ENCODE measurements around the gene MAGI1.

GRCh38 chr3:65938676-65939075 lies 100.0 kb downstream of the MAGI1 start:
- no peak for TF ChIP-seq ZFX (IDR thresholded peaks at IDR 0.05)
- TF ChIP-seq CTCF (conservative IDR thresholded peaks at IDR 0.05): no peak

All from C4-2B (cell line).